NT2/D1 (cell line): ENCODE data around the gene SCN7A.
"Not testable (repeated sequence)": the region's sequence is repeated elsewhere in the genome, so short reads cannot be mapped to it uniquely, and the experiment has no call there.

Source experiments
- DNase-seq: peaks from one replicate; pipeline ENCODE4 v3.0.0-alpha.2; 2011; ENCODE audit warnings: low read depth, low spot score
- H3K27me3 ChIP-seq: 2 replicates; pipeline ENCODE4 v1.6.0; 2011; ENCODE audit warnings: mild to moderate bottlenecking; ENCODE audit not compliant: insufficient read length, insufficient read depth
- H3K36me3 ChIP-seq: 2 replicates; pipeline ENCODE4 v1.6.1; 2011; ENCODE audit warnings: mild to moderate bottlenecking, low read length, mixed read lengths; ENCODE audit not compliant: insufficient read depth, insufficient read length
- H3K4me1 ChIP-seq: 2 replicates; pipeline ENCODE4 v1.5.1; 2011; ENCODE audit not compliant: insufficient read depth, insufficient read length
- H3K4me3 ChIP-seq: 2 replicates; pipeline ENCODE4 v1.5.1; 2011; ENCODE audit warnings: low read depth; ENCODE audit not compliant: insufficient read length
- H3K9ac ChIP-seq: 2 replicates; pipeline ENCODE4 v1.6.0; 2011; ENCODE audit warnings: low read depth; ENCODE audit not compliant: insufficient read length
- H3K9me3 ChIP-seq: 2 replicates; pipeline ENCODE4 v1.5.1; 2011; ENCODE audit warnings: mild to moderate bottlenecking, low read length; ENCODE audit not compliant: insufficient read depth
- SUZ12 ChIP-seq: IDR thresholded peaks from 2 replicates; pipeline ENCODE4 v1.6.1; 2011; ENCODE audit not compliant: insufficient read length, insufficient read depth; ENCODE audit errors: extremely low read depth
- YY1 ChIP-seq: IDR thresholded peaks from 2 replicates; pipeline ENCODE4 v1.6.1; 2011; ENCODE audit not compliant: insufficient read length, insufficient read depth
- ZNF274 ChIP-seq: IDR thresholded peaks from 2 replicates; pipeline ENCODE4 v1.6.1; 2011; ENCODE audit warnings: mild to moderate bottlenecking, low read depth, low read length

The SCN7A gene

DNA sequence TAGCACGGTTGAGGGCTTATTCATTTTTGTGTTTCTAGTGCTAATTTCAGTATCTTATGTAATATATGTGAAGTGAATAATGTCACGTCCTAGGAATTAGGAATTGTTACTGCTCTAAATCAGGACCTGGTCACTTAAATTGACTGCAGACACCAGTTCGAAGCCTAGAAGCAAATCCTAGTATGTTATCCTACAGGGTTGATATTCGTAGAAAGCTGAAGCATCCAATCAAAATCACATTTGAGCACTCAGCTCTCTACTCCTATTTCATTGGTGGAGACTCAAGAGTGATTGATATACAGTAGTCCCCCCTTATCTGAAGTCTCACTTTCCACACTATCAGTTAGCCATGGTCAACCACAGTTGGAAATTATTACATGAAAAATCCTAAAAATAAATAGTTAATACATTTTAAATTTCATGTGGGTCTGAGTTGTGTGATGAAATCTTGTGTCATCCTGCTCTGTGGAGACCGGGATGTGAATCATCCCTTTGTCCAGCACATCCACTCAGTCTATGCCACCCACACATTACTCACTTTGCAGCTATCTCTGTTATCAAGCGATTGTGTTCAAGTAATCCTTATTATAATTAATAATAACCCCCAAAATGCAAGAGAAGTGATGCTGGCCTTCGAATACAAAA is 83.1 kb downstream of the SCN7A start:
- no peak for DNase-seq
- Histone ChIP-seq H3K36me3 (no peaks in the 10 kb centered on the region), H3K4me3 (no peak overlapping the region), H3K27me3 (no peaks in the 10 kb centered on the region), H3K9ac (no peak overlapping the region), H3K4me1 (no peaks in the 10 kb centered on the region), H3K9me3 (no peaks in the 10 kb centered on the region)
- no peak for TF ChIP-seq YY1
- TF ChIP-seq ZNF274 = no peak
- TF ChIP-seq SUZ12 = no peak

DNA sequence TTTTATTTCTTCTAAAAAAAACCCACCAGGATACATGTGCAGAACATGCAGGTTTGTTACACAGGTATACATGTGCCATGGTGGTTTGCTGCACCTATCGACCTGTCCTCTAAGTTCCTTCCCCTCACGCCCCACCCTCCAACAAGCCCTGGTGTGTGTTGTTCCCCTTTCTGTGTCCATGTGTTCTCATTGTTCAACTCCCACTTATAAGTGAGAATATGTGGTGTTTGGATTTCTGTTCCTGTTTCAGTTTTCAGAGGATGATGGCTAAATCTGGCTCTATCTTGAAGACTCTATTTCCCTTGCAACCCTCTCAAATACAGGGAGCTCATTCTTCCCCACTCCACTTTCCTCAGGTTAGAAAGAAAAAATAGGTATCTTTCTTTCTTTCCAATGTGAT is 86.3 kb downstream of the SCN7A start:
- not testable (repeated sequence) for H3K9ac ChIP-seq, H3K4me3 ChIP-seq, H3K4me1 ChIP-seq, H3K27me3 ChIP-seq, H3K9me3 ChIP-seq, DNase-seq, H3K36me3 ChIP-seq

DNA sequence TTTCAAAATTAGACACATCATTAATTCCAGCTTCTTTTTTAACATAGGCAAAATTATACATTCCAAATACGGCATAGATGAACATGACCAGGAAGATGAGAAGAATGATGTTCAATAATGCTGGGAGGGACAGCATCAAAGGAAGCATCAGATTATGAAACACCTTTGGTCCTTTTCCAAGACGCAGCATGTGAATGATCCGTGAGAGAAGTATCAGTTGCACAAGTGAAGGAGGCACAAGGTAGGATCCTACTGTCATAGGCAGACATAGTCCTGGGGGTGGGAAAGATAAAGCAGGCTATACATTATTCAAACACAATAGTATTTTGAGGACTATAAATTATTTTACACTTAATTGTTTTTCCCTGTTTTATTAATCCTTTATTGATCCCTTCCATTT is 87.7 kb downstream of the SCN7A start:
- DNase-seq = no peak
- Histone ChIP-seq H3K9me3 (no peaks in the 10 kb centered on the region), H3K4me1 (no peaks in the 10 kb centered on the region), H3K9ac (no peak overlapping the region), H3K36me3 (no peaks in the 10 kb centered on the region), H3K27me3 (no peaks in the 10 kb centered on the region), H3K4me3 (no peak overlapping the region)
- TF ChIP-seq ZNF274 (no peak), YY1 (no peak), SUZ12 (no peak)

DNA sequence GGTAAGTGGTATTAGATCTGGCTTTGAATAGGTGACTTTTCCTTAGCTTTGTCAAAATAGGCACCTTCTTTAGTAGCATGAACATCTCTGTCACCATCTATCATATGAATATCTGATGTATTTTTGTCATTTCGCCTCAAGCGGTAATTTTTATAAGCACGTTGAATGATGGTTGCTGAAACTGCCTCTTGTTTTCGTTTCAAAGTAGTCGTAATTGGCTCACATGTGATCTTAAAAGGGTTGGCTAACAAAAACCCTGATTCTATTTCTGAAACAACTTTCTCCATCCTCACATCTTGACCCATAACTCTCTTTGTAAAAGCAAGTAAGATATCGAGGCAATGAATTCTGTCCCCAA is 88.5 kb downstream of the SCN7A start:
- H3K4me3 ChIP-seq = no peak overlapping the region
- no peak overlapping the region for H3K9ac ChIP-seq
- no peak for DNase-seq
- no peaks in the 10 kb centered on the region for H3K36me3 ChIP-seq
- TF ChIP-seq ZNF274 (no peak), YY1 (no peak), SUZ12 (no peak)
- H3K9me3 ChIP-seq = no peaks in the 10 kb centered on the region
- H3K4me1 ChIP-seq = no peaks in the 10 kb centered on the region
- no peaks in the 10 kb centered on the region for H3K27me3 ChIP-seq

DNA sequence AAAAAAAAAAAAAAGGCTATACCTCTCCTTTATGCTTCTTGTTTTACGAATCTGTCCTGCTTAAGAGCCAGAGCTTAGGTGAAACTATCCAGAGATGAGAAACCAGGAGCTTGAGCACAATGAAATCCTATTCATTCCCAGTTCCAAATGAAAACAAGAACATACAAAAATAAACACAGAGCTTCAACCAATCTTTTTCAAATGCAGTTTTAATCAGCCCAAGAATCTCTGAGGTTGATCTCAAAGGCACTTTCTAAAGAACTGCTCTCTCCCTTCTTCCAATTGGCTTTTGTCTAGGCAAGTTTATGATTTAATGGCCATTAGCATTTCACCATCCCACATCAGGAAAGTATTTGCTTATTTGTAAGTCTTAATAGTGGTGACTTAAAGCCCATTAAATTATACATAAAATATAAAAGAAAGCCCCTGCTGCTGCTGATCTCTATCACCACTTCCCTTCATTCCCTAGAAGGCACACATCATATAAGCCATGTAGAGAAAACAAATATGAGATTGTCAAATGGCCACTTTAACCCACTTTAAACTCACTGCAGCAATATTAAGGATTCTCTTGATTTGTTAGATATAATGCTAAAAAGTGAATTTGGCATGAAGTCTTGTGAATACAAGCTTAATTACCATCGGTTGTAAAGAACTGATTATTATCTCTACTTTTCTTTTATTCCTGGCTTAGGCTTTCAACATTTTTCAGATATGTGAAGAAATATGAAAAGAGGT is 89.0 kb downstream of the SCN7A start:
- no peak overlapping the region for H3K4me3 ChIP-seq
- H3K4me1 ChIP-seq = no peaks in the 10 kb centered on the region
- H3K36me3 ChIP-seq = no peaks in the 10 kb centered on the region
- no peak overlapping the region for H3K9ac ChIP-seq
- no peaks in the 10 kb centered on the region for H3K9me3 ChIP-seq
- TF ChIP-seq SUZ12 (no peak), YY1 (no peak), ZNF274 (no peak)
- DNase-seq = no peak
- no peaks in the 10 kb centered on the region for H3K27me3 ChIP-seq

DNA sequence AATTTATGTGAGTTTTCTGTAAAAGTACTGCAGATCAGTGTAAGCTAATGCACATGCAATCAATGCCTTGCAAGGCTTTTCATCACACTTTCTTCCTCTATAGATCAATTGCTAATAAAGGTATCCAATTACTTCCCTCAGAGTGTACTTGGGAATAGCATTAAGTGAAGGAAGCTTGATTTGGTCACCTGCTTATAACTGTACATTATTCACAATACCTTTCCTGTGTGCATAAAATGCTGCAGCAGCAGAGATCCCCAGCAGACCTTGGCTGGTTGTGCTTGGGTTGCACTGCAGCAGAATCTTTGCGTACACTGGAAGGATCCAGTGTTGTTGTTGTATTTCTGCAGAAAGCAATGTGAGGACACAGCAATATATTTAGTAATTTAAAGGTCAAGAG is 99.8 kb downstream of the SCN7A start:
- TF ChIP-seq SUZ12 = no peak
- TF ChIP-seq YY1 = no peak
- TF ChIP-seq ZNF274 = no peak
- no peaks in the 10 kb centered on the region for H3K9me3 ChIP-seq
- no peak overlapping the region for H3K4me3 ChIP-seq
- DNase-seq = no peak
- no peaks in the 10 kb centered on the region for H3K36me3 ChIP-seq
- H3K4me1 ChIP-seq = no peaks in the 10 kb centered on the region
- H3K9ac ChIP-seq = no peak overlapping the region
- no peaks in the 10 kb centered on the region for H3K27me3 ChIP-seq

DNA sequence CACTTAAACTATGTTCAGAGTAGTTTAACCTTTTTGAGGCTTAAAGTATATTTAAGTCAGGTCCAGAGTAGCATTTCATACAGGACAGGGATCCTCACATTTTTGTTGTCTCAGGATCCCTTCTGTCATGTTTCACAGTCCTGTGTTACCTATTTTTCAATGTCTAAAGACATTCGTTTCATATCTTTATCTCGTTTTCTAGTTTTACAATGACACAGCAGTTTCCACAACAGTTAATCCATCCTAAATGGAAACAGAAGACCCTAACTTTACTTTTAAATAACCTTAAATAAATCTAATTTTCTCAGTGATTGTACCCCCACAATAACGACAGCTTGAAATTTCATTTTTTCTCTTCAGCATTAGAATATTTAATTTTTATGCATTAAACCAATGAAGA is 101.0 kb downstream of the SCN7A start:
- Histone ChIP-seq H3K27me3 (no peaks in the 10 kb centered on the region), H3K36me3 (no peaks in the 10 kb centered on the region), H3K9me3 (no peaks in the 10 kb centered on the region), H3K4me1 (no peaks in the 10 kb centered on the region), H3K9ac (no peak overlapping the region), H3K4me3 (no peak overlapping the region)
- no peak for DNase-seq
- TF ChIP-seq ZNF274 (no peak), YY1 (no peak), SUZ12 (no peak)
